Ishikawa (cell line): ENCODE measurements around the gene GREB1L.

Experiments used
- FOXM1 ChIP-seq: IDR thresholded peaks from 2 replicates; pipeline ENCODE4 v1.6.1; 2012; ENCODE audit warnings: low read depth, borderline replicate concordance
- RAD21 ChIP-seq: IDR thresholded peaks from 2 replicates; pipeline ENCODE4 v1.6.1; 2012; ENCODE audit warnings: low read depth
- YY1 ChIP-seq: IDR thresholded peaks from 2 replicates; pipeline ENCODE4 v1.6.1; 2012; ENCODE audit warnings: low read depth

DNA sequence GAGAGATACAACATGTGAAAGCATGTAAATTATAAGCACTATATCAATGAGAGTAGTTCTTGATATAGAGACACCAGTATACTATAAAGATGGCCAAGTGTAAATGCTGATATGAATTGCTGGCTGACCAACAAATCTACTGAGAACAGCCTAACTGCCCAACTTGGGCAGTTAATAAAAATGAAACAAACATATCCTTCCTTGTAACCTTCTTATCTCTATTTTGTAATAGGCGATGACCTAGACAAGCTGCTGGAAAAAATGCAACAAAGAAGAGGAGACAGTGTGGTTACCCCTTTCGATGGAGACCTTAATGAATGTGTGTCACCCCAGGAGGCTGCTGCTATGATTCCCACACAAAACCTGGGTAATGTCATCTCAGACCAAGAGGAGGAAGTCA is 209.8 kb downstream of the GREB1L start:
- TF ChIP-seq FOXM1 = no peak
- no peak for TF ChIP-seq YY1
- TF ChIP-seq RAD21 = no peak
